HG03159 (cell line): Measurements from ENCODE around the gene POU2F3.

Experiments used
- ATAC-seq: cut with Tn5 transposase; IDR thresholded peaks from one replicate; pipeline ENCODE4 v1.9.1; 2021; ENCODE audit warnings: mild to moderate bottlenecking, moderate library complexity; ENCODE audit not compliant: unreplicated experiment

The POU2F3 gene

DNA sequence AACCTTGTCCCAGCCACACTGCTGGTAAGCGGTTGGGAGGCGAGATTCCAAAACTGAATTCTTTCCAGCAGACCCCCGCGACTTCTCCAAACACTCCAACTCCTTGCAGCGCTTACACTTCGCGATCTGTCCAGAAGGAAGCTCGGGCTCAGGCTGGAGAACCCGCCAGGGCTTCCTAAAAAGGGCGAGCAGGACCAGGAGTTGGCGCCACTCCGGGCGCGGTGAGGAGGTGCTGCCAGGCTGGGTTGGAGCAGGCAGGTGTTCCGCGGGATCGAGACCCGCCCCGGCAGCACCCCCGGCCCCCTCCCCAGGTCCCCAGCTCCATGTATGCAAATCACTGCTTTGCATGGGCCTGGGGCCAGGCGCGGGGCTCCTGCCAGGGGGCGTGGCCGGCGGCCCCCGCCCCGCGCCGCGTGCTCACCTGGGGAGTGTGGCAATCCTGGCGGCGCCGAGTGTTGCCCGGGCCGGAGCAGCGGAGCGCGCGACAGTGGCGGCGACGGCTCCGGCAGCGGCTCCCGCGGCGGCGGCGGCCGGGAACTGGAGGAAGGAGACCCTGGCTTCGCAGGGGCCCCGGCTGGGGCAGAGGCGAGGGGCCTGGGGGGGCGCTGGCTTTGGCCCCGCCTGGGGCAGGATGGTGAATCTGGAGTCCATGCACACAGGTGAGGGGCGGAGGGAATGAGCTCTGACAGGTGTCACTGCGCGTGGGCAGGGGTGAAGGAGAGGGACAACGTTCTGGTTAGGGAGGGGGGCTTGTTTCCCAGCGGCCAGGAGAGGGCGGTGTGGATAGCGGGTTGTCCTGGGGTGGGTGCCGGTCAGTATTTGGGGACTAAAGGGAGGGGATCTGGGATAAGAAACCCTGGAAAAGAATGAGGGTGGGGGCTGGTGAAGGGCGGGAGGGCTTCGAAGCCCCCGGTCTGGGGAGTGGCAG, at the start of gene POU2F3:
POU2F3 (plus strand) TSS at position 428 of the 928 bp plus-strand sequence; CDS start at position 632, 204 bp downstream.
- no peak for ATAC-seq

GRCh38 chr11:120191058-120191457, 48.9 kb upstream of the POU2F3 start:
- no peak for ATAC-seq

DNA sequence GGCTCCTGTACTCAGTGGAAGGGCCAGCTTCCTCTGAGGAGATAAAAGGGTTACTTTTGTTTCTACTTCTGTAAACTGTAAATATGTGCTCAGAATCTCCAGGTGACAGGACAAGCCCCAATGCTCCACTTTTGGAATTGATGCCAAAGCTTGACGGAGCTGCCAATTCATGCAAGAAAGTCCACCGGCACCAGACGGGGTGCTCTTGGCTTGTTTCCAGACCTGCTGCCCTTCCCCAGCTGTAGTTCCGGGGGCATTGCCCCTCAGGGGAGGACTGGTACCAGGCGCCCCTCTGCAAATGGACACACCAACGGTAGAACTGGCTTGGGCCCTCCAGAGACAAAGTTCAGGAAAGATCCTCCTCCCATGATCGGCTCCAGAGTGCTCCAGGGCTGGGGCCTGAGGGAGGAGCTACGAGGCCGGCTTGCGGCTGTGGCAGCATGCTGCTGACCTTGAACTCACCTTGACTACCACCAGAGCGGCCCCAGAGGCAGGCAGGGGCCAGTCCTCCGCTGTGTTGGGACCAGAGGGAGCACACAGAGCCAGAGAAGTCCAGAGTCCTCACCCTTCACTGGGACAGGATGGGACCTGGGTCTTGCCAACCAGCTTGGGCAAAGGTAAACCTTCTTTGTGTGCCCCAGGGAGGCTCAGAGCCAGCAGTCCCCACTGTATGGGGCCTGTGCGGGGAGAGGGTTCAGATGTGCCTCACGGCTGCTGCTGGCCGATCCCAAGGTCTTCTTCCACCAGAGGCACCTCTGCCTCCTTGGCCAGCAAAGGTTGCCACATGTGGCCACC, 46.9 kb upstream of the POU2F3 start:
- no peak for ATAC-seq

GRCh38 chr11:120194166-120194565, 45.8 kb upstream of the POU2F3 start:
- no peak for ATAC-seq

DNA sequence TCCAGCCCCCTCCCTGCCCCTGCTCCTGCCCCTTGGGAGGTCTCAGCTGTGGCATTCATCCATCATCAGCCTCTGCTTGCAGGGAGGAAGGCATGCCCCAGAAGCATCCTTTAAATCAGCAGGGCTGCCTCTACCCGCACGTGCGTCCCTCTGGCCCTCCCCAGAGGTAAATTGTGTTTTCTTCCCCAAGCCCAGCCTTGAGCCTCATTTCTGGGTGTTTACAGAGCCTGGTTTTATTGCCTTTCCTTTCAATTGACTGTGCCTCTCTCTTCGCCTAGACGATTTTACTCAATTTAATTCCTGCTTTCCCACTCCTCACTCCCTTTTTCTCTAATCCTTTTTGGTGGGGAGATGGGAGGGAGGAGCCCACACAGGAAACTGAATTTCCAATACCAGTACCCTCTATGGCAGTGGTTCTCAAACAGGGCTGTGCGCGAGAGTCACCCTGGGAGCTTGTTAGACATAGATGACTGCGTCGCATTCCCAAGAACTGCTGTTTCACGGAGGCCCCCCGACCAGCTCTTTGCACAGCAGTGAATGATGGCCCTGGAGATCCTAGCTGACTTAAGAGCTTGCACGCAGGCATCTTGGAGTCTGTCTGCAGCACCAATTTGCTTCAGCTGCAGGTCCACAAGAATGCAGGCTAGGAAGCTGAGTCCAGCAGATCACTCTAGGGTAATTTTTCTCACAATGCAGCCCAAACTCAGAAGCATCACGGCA, 44.2 kb upstream of the POU2F3 start:
- no peak for ATAC-seq

DNA sequence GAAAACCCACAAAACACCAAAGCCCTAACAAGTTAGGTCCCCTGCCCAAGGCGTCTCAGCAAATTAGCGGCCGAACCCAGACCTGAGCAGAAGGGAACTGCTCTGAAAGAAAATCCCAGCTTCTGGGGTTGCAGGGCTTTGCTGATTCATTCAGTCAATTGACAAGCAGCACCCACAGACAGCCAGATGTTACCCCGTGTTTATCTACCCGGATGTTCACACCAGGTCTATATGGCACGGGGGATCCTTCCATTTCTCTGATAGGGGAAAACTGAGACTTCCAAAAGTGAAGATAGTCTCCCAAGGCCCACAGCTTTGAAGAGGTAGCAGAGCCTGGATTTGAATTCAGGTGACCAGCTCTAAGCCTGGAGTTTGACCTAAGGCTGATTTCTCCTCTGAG, 43.1 kb upstream of the POU2F3 start:
- ATAC-seq, result no peak

GRCh38 chr11:120197251-120197891, 42.6 kb upstream of the POU2F3 start:
- no peak for ATAC-seq

- ATAC-seq, result no peak
Measured at GRCh38 chr11:120197977-120198376, 42.0 kb upstream of the POU2F3 start.

DNA sequence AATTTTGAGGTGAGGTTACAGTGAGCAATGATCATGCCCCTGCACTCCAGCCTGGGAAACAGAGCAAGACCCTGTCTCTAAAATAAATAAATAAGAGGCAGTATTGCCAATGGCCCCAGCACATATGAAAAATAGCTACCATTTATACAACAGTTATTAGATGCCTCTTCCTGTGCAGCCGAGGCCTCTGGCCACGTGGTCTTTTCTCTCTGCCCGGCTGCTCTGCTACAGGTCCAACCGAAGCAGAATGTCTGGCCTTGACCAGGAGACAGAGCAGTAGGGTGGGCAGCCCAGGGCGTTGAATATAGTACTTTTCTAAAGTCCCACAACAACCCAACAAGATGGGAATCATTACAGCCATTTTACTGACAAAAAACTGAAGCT, 41.5 kb upstream of the POU2F3 start:
- no peak for ATAC-seq

DNA sequence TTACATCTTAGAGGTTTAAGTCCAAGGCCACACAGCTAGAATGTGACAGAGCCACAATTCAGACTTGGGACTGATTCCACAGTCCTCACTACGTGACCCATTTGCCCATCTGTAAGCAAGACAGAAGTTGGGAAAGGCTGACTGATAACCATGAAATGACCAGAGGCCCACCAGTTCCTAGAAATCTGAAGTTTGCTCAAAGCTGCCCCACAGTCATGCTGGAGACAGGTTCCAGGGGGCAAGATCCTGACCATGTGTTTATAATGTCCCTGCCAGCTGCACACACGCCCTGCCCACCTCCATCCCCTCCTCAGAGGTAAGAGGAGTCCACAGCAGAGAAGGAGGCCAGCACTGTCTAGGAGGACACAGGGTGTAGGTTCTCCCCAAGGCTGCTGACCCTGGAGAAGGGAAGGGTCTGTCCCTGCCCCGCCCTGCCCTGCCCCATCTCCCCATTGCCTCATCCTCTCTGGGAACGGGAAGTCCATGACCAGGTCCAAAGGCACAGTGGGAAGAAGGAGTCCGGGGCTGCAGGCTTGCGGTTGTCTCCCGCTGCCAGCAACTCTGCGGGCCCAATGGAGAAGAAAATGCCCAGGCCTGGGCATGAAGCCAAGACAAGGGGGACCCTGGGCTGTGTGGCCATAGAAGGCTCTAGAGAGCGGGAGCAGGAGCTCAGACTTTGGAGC, 41.0 kb upstream of the POU2F3 start:
- no peak for ATAC-seq

DNA sequence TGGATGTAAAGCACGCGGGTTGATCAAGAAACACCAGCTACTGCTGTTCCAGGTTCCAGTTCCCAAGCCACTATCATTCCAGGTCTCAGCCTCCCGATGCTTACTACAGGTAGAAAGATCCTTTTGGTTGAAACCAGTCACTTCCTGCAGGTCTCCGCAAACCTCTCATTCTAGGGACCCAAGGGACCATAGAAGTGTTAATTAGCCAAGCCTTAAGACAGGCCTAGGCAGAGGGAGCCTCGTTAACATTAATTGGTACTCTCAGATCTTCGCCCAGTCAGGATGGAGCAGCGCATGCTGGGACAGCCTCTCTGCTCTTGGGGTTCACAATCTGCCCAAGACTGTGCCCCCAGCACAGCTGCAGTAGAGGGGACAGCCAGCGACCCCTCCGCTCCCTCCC, 40.3 kb upstream of the POU2F3 start:
- ATAC-seq, result no peak

DNA sequence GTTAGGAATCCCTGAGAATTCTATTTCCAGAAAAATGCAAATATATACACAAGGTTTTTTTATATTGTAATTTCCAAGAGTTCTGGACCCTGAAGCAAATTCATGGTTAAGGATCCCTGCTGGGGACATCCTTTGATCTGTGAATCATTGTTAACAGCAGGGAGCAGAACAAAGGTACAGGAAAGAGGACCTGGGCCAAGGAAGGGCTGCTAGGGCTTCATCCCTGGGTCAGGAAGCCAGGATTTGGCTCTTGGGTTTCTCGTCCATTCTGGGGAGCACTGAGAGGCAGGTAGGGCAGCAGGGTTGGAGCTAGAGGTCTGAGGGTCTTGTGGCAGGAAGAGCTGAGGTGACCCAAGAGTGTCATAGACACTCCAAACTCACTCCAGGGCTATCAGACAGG, 39.3 kb upstream of the POU2F3 start:
- no peak for ATAC-seq

DNA sequence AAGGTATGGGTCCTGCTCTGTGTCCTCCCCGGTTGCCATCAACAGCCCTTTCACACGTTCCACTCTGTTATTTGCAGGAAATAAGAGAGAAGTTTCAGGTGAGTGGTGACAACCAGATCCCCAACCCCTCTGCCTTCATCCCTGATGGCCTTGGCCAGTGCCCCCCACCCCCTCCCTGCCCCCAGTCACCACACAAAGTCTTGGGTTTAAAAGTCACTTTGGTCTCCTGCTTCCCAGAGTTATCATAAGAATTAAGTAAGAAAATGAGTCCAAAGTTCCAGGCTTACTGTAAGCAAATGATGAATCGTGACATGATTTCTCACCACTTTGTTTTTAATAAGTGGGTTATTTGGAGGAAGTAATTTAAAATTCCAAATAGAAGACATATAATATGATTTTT, 38.3 kb upstream of the POU2F3 start:
- ATAC-seq, result no peak

- ATAC-seq, result no peak
Measured at GRCh38 chr11:120203626-120204025, 36.3 kb upstream of the POU2F3 start.

DNA sequence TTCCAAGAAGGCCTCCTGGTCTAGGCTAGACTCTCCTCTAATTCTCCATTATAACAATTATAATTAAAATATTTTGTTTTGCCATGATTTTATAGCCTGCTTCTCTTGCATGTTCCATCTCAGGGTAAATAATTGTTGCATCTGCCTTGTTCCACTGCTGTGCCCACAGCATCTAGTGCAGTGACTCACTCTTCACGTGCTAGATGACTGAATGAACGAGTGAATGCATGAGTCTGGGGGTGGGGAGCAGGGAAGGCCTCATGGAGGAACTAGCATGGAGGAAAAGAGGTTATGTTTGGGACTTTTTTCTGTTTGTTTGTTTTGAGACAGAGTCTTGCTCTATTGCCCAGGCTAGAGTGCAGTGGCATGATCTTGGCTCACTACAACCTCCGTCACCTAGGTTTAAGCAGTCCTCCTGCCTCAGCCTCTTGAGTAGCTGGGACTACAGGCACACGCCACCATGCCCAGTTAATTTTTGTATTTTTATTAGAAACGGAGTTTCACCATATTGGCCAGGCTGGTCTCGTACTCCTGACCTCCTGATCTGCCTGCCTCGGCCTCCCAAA, 34.3 kb upstream of the POU2F3 start:
- ATAC-seq, result no peak

DNA sequence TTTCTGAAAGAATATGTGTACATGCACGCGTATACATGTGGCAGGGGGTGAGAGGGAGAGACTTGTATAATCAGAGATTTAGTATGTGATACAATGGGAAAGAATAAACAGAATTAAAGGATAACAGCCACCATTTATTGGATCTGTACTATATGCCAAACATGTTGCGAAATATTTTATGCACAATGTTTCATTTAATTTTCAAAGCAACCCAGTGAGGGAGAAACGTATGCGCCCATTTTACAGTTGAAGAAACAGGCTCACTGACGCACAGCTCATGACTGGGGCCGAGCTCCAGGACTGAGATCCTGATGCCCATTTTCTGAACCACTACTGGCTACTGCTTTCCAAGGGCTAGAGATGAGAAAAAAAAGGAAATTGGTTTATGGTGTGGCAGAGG, 32.4 kb upstream of the POU2F3 start:
- ATAC-seq, result no peak

GRCh38 chr11:120208001-120208441, 31.9 kb upstream of the POU2F3 start:
- no peak for ATAC-seq

GRCh38 chr11:120208777-120209176, 31.2 kb upstream of the POU2F3 start:
- ATAC-seq, result no peak

DNA sequence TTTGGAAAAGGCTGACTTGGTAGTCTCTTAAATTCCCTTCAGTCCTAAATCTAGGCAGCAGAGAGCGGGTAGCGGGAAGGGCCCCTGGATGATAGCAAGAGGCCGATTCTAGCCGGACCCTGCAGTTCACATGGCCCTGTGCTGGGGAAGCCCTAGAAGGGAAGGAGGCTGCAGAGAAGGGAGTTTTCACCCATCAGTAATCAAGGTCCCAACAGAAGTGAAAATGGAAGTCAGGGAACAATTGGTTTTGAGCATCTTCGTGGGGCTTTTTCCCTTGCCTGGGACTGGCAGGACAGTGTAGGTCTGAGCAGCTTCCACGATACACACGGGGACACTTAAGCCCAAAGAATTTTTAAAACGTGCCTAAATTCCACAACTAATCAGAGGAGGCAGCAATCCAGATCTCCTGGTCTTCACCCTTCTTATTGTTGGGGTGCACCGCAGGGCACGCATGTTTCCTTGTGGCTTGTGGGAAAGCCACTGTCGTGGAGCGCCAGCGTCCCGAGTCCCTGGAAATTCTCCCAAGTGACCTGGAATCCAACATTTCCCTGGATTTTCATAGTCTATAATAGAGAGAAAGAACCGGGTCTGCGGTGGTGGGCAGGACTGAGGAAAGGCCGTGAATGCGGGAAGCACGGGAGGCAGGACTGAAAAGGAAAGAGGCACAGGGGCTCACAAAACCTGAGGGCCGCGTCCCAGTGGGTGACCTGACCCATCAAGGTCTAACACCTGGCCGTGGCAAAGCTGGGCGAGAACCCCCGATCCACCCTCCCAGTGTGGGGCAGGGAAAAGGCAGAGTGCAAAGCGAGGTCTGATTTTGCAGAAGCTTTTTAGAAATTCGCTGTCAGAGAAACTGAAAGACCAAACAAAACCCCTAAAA, 30.0 kb upstream of the POU2F3 start:
- ATAC-seq, result no peak
